Measurements from ENCODE around the gene KAZN. TPM values are rescaled to one million over a fixed set of nuclear protein-coding genes. Genes with fewer than 3 reads are reported as not detected.
A peak's percentile ranks its signal among the peaks of the same experiment; 100 is the strongest.

KAZN gene
- total and polyA plus RNA-seq, 2 of the 8 experiments (the other 6 are each of a cell fraction or from before 2014, with no cell fraction given) = 3.7 to 11.8 TPM

GRCh38 chr1:15156807-15157380, 558.4 kb downstream of the KAZN start:
- Histone ChIP-seq H3K79me2 (ENCODE audit: control insufficient read depth in 1 of 2, insufficient read depth in 2 of 2, low read length in 2 of 2) (peaks cover 0 to 38% of the 10 kb centered on the region in 2 experiments; a peak in 3 of 4 replicates), H3K9ac (replicated peaks in 1 of 4; ENCODE audit: extremely low read depth in 1 of 4, low read depth in 3 of 4, low read length in 3 of 4) (no peak overlapping the region), H2AFZ (ENCODE audit: low read length) (no peak overlapping the region), H2BK12ac (ENCODE audit: low read depth, low read length) (no peak overlapping the region), H3K4me1 (replicated peaks in 1 of 4; ENCODE audit: control insufficient read depth in 3 of 4, insufficient read depth in 4 of 4, low read length in 3 of 4) (peaks cover 3 to 15% (median 11%) of the 10 kb centered on the region in 4 experiments), H4K5ac (ENCODE audit: insufficient read length, low read depth, low read length) (no peak overlapping the region), H3K9me3 (ENCODE audit: insufficient read depth in 2 of 2, low read depth in 1 of 2, low read length in 1 of 2) (no peaks in the 10 kb centered on the region), H4K91ac (replicated peaks; ENCODE audit: insufficient read length, low read length) (no peak overlapping the region), H3K4me3 (ENCODE audit: extremely low read depth in 1 of 4, insufficient read depth in 2 of 4, low read depth in 3 of 4, low read length in 4 of 4) (no peak overlapping the region), H3K4me2 (ENCODE audit: insufficient read depth in 1 of 2, low read depth in 2 of 2, low read length in 2 of 2) (0 out of 4 replicates have a peak overlapping the region, but pooled peaks of 1 of the 2 experiments have one; percentile 4), H3K36me3 (ENCODE audit: control insufficient read depth in 2 of 4, insufficient read depth in 4 of 4, low read length in 3 of 4) (no peaks in the 10 kb centered on the region), H3K56ac (replicated peaks; ENCODE audit: insufficient read length, low read depth, low read length) (no peak overlapping the region), H2BK120ac (replicated peaks; ENCODE audit: low read depth, low read length) (no peak overlapping the region), H3K23ac (ENCODE audit: insufficient read length) (no peak overlapping the region), H3K79me1 (ENCODE audit: low read depth, low read length) (peaks cover 5% of the 10 kb centered on the region; the same call in 1 of the 2 replicates), H3K27ac (ENCODE audit: low read depth, low read length) (no peak overlapping the region), H2BK15ac (ENCODE audit: low read length) (no peak overlapping the region), H3K4ac (replicated peaks; ENCODE audit: insufficient read length, low read depth, low read length) (no peak overlapping the region), H3K27me3 (replicated peaks in 1 of 4; ENCODE audit: control insufficient read depth in 3 of 4, extremely low read depth in 1 of 4, insufficient read depth in 3 of 4, low read length in 3 of 4) (peaks cover 0 to 11% (median 5%) of the 10 kb centered on the region in 4 experiments; a peak in 5 of 7 replicates), H4K8ac (ENCODE audit: extremely low read depth, insufficient read depth, low read length) (no peak overlapping the region), H3K23me2 (ENCODE audit: low read depth, low read length) (peaks cover 14% of the 10 kb centered on the region; the same call in 1 of the 2 replicates), H3K14ac (ENCODE audit: insufficient read length) (no peak overlapping the region), H2AK5ac (ENCODE audit: low read depth, low read length) (no peak overlapping the region), H3K18ac (ENCODE audit: extremely low read depth, low read length) (no peak overlapping the region), H4K20me1 (replicated peaks in 1 of 2; ENCODE audit: control insufficient read depth in 1 of 2, insufficient read depth in 2 of 2, low read length in 2 of 2) (peaks cover 11% of the 10 kb centered on the region in 2 experiments), H2BK20ac (ENCODE audit: low read length) (no peak overlapping the region), H2BK5ac (ENCODE audit: low read depth, low read length) (no peak overlapping the region)
- DNase-seq (ENCODE audit: low read depth in 1 of 2, low spot score in 2 of 2) (no peak), FAIRE-seq (no peak)
- WGBS, 2 experiments (ENCODE audit: extremely low coverage in 1 of 2, insufficient coverage in 1 of 2, insufficient read length in 1 of 2, insufficient replicate concordance in 2 of 2, low coverage in 1 of 2, low lambda C conversion rate in 2 of 2, missing lambda C conversion rate in 1 of 2) = 83% methylated on average over 9 of the region's 9 CpGs; no CpG with 5 or more reads in 1 of the 2 experiments
- ChIA-PET POLR2A (ENCODE audit: partially characterized antibody) (interaction anchor here (0.8 kb wide), 1 partner anchor 12 kb away, joined by 3 read pairs; no protein-coding TSS in a partner anchor), CTCF (ENCODE audit: partially characterized antibody) (interaction anchor here (0.5 to 2.1 kb wide), 11 partner anchors 8 to 213 kb away, joined by 3 to 10 read pairs (median 4); no protein-coding TSS in a partner anchor)
- TF ChIP-seq CTBP2 (IDR thresholded peaks at IDR 0.05; ENCODE audit: borderline replicate concordance, insufficient read depth, insufficient read length, low read length) (no peak), CHD1 (IDR thresholded peaks at IDR 0.05; ENCODE audit: low read depth, low read length) (no peak)
